ENCODE results near the gene EEF2KMT. TPM values are rescaled to one million over a fixed set of nuclear protein-coding genes. Genes with fewer than 3 reads are reported as not detected.

The EEF2KMT gene
- total and polyA plus RNA-seq, 9 of the 15 experiments (the other 6 are each of a cell fraction or from before 2014, with no cell fraction given) = 4.2 to 22.7 (median 12.8) TPM

- TF ChIP-seq SMC3 (conservative IDR thresholded peaks at IDR 0.05; ENCODE audit: insufficient read depth, low read depth, low read length) (no peak), RB1 (IDR thresholded peaks at IDR 0.05; ENCODE audit: low read depth) (no peak), NR3C1 (CRISPR knock-in tag; IDR thresholded peaks at IDR 0.05) (no peak), KLF16 (IDR thresholded peaks at IDR 0.05) (no peak), ZNF274 (IDR thresholded peaks at IDR 0.05; ENCODE audit: borderline replicate concordance, low read depth, low read length) (no peak), LARP7 (IDR thresholded peaks at IDR 0.05) (no peak), BACH1 (tag; IDR thresholded peaks at IDR 0.05) (no peak), REST (IDR thresholded peaks at IDR 0.05; ENCODE audit: borderline replicate concordance) (no peak), REST (CRISPR knock-in tag; IDR thresholded peaks at IDR 0.05; ENCODE audit: low read depth) (no peak)
- intact Hi-C loops (cut with micrococcal nuclease) (no loop called here), in situ Hi-C loops (cut with MboI) (no loop called here)
- no peak for FAIRE-seq
- POLR2A ChIA-PET = no interaction called here
- no peak overlapping the region for H3K4me3 ChIP-seq
- H3K4me2 ChIP-seq (ENCODE audit: insufficient read depth, low read length) = no peak overlapping the region
- peaks cover 41% of the 10 kb centered on the region for H3K36me3 ChIP-seq (ENCODE audit: control insufficient read depth, insufficient read depth, low read length)
- H3K9ac ChIP-seq (ENCODE audit: insufficient read depth in 1 of 2, low read depth in 2 of 2, low read length in 2 of 2) = no peak overlapping the region
- H3K27ac ChIP-seq (ENCODE audit: extremely low read depth, low read depth, low read length) = no peak overlapping the region
- no peak for ATAC-seq
- no peaks in the 10 kb centered on the region for H4K20me1 ChIP-seq (replicated peaks; ENCODE audit: control insufficient read depth, insufficient read depth, low read length)
- CTCF ChIA-PET (ENCODE audit: low intra/inter-chr PET ratio) = no interaction called here
- no peaks in the 10 kb centered on the region for H3K79me2 ChIP-seq (ENCODE audit: control insufficient read depth, insufficient read depth, low read length)
- H3K27me3 ChIP-seq (ENCODE audit: control insufficient read depth in 2 of 2, insufficient read depth in 2 of 2, low read length in 2 of 2) = no peaks in the 10 kb centered on the region
- no peak for DNase-seq (ENCODE audit: extremely low read depth in 1 of 4, low spot score in 3 of 4)
- H3K9me1 ChIP-seq (ENCODE audit: control insufficient read depth, insufficient read depth, low read length) = no peaks in the 10 kb centered on the region
- BruUV-seq (replicated peaks) = no TSS peak
- no peaks in the 10 kb centered on the region for H3K9me3 ChIP-seq (replicated peaks; ENCODE audit: control insufficient read depth, insufficient read depth, low read depth, low read length)
- H2AFZ ChIP-seq (ENCODE audit: low read depth, low read length) = no peak overlapping the region
- 98% methylated on average over 6 of the region's 17 CpGs for WGBS (ENCODE audit: insufficient coverage, low coverage, missing lambda C conversion rate)
- no peaks in the 10 kb centered on the region for H3K4me1 ChIP-seq (replicated peaks in 1 of 2; ENCODE audit: control insufficient read depth in 2 of 2, insufficient read depth in 2 of 2, low read length in 2 of 2)
Measured at GRCh38 chr16:5078626-5079025, 19.0 kb downstream of the EEF2KMT start.

Measured in K562 (cell line).